SJSA1 (cell line): ENCODE data around the gene TNS1. TPM values are rescaled to one million over a fixed set of nuclear protein-coding genes. Genes with fewer than 3 reads are reported as not detected.

Source experiments
- DNase-seq, 2 experiments: peaks; one replicate each; pipeline ENCODE4 v3.0.0-alpha.2; 2015 to 2020; ENCODE audit warnings: low spot score in 2 of 2, low read depth in 1 of 2
- H3K27ac ChIP-seq: fragments of 250-450 bp; sonication (Bioruptor Pico); 2 replicates; pipeline ENCODE4 v1.5.1; 2020; ENCODE audit warnings: mild to moderate bottlenecking, moderate library complexity
- H3K27me3 ChIP-seq: fragments of 250-450 bp; sonication (Bioruptor Pico); replicated peaks from 2 replicates; pipeline ENCODE4 v1.5.1; 2020; ENCODE audit warnings: mild to moderate bottlenecking, moderate library complexity
- H3K36me3 ChIP-seq: fragments of 250-450 bp; sonication (Bioruptor Pico); 2 replicates; pipeline ENCODE4 v1.5.1; 2020; ENCODE audit warnings: mild to moderate bottlenecking
- H3K4me1 ChIP-seq: fragments of 250-450 bp; sonication (Bioruptor Pico); replicated peaks from 2 replicates; pipeline ENCODE4 v1.6.1; 2021; ENCODE audit warnings: mild to moderate bottlenecking
- H3K4me3 ChIP-seq: fragments of 250-450 bp; sonication (Bioruptor Pico); 2 replicates; pipeline ENCODE4 v1.5.1; 2020; ENCODE audit warnings: mild to moderate bottlenecking
- H3K9me3 ChIP-seq: fragments of 250-450 bp; sonication (Bioruptor Pico); replicated peaks from 2 replicates; pipeline ENCODE4 v1.5.1; 2020; ENCODE audit warnings: mild to moderate bottlenecking
- total RNA-seq: library from RNA; depleted of rRNA; stranded (reverse); fragments of >200 nt; shearing (Covaris generic); gene quantifications from 2 replicates; pipeline ENCODE4 v1.2.3, GENCODE V29; 2014

TNS1 gene
- total RNA-seq, 1 experiment from 2014 or later = 9.8 TPM

DNA sequence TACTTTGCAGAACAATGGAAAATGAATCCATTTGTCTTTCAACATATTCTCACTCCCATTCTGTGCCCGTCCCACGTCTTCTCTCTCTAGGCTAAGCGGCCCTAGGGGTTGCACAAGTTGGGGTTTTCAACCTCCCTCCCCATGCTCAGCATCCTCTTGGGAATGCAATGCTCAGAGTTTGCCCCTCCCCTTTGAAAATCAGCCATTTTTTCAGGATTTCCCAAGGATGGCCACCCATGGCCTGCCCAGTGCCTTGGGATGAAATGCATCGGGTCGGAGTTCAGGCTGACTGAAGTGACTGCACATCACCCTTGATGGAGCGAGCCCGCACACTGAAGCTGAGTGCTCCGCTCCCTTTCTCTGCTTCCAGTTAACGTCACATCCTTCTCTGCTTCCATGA is 87.9 kb downstream of the TNS1 start:
- no peak for DNase-seq
- no peaks in the 10 kb centered on the region for H3K27me3 ChIP-seq
- H3K4me1 ChIP-seq = peaks cover 54% of the 10 kb centered on the region
- H3K9me3 ChIP-seq = no peaks in the 10 kb centered on the region
- H3K4me3 ChIP-seq = no peak overlapping the region
- H3K36me3 ChIP-seq = peaks cover 6% of the 10 kb centered on the region
- H3K27ac ChIP-seq = peak overlapping the region; percentile 75

GRCh38 chr2:217914078-217914477 is 88.7 kb downstream of the TNS1 start:
- Histone ChIP-seq H3K9me3 (no peaks in the 10 kb centered on the region), H3K36me3 (no peaks in the 10 kb centered on the region; the same call in 1 of the 2 replicates), H3K27ac (no peak overlapping the region), H3K27me3 (no peaks in the 10 kb centered on the region), H3K4me3 (no peak overlapping the region), H3K4me1 (peaks cover 46% of the 10 kb centered on the region)
- DNase-seq = no peak

- no peaks in the 10 kb centered on the region; the same call in 1 of the 2 replicates for H3K36me3 ChIP-seq
- no peaks in the 10 kb centered on the region for H3K9me3 ChIP-seq
- no peak for DNase-seq
- H3K27ac ChIP-seq = no peak overlapping the region
- no peak overlapping the region for H3K4me3 ChIP-seq
- H3K27me3 ChIP-seq = no peaks in the 10 kb centered on the region
- H3K4me1 ChIP-seq = peaks cover 40% of the 10 kb centered on the region
Observed at GRCh38 chr2:217913436-217913835, 89.4 kb downstream of the TNS1 start.

GRCh38 chr2:217912098-217913024 is 90.4 kb downstream of the TNS1 start:
- peaks cover 31% of the 10 kb centered on the region for H3K4me1 ChIP-seq
- H3K27me3 ChIP-seq = no peaks in the 10 kb centered on the region
- H3K9me3 ChIP-seq = no peaks in the 10 kb centered on the region
- H3K4me3 ChIP-seq = no peak overlapping the region
- H3K36me3 ChIP-seq = no peaks in the 10 kb centered on the region; the same call in 1 of the 2 replicates
- DNase-seq = no peak
- H3K27ac ChIP-seq = no peak overlapping the region

- Histone ChIP-seq H3K27me3 (no peaks in the 10 kb centered on the region), H3K27ac (no peak overlapping the region), H3K4me3 (no peak overlapping the region), H3K36me3 (no peaks in the 10 kb centered on the region; the same call in 1 of the 2 replicates), H3K9me3 (no peaks in the 10 kb centered on the region), H3K4me1 (peaks cover 22% of the 10 kb centered on the region)
- DNase-seq = no peak
Observed at GRCh38 chr2:217911283-217912097, 91.3 kb downstream of the TNS1 start.

- no peak overlapping the region for H3K27ac ChIP-seq
- DNase-seq = no peak
- peaks cover 15% of the 10 kb centered on the region for H3K4me1 ChIP-seq
- no peaks in the 10 kb centered on the region; the same call in 1 of the 2 replicates for H3K36me3 ChIP-seq
- no peaks in the 10 kb centered on the region for H3K27me3 ChIP-seq
- no peak overlapping the region for H3K4me3 ChIP-seq
- no peaks in the 10 kb centered on the region for H3K9me3 ChIP-seq
Observed at GRCh38 chr2:217910875-217911212, 92.0 kb downstream of the TNS1 start.

DNA sequence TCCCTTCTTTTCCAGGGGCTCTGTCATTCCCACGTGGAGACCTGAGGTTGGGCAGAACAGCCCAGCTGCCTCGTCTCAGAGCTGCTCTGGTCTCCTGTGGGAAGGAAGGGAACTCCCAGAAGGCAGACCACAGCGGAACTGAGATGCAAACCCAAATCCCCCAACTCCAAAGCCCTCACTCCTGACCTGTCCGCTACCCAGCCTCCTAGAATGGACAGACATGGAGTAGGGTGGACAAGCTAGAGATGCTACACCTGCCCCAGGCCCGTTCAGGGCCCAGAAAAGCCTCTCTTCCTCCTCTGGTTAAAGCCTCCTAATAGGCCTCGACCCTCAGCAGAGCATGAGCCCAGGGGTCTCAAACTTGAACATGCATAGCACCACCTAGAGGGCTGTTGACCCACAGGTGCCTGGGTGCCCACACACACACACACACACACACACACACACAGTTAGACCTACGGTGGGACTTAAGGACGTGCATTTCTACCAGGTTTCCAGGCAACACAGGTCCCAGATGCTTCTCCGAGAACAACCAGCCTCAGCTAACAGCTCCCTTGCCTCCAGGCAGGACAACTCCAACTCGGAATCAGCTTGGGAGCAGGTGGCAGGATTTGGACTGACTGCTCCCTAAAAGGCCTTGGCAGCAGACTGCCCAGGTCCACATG is 93.5 kb downstream of the TNS1 start:
- no peak overlapping the region for H3K4me3 ChIP-seq
- H3K27ac ChIP-seq = no peak overlapping the region
- no peaks in the 10 kb centered on the region for H3K27me3 ChIP-seq
- H3K4me1 ChIP-seq = peaks cover 3% of the 10 kb centered on the region; the same call in 1 of the 2 replicates
- H3K36me3 ChIP-seq = peaks cover 4% of the 10 kb centered on the region
- H3K9me3 ChIP-seq = no peaks in the 10 kb centered on the region
- DNase-seq = no peak

GRCh38 chr2:217908544-217908943 is 94.3 kb downstream of the TNS1 start:
- no peak overlapping the region for H3K4me3 ChIP-seq
- H3K36me3 ChIP-seq = peaks cover 6% of the 10 kb centered on the region
- no peaks in the 10 kb centered on the region for H3K9me3 ChIP-seq
- no peak overlapping the region for H3K27ac ChIP-seq
- H3K4me1 ChIP-seq = peaks cover 3% of the 10 kb centered on the region; the same call in 1 of the 2 replicates
- no peak for DNase-seq
- H3K27me3 ChIP-seq = no peaks in the 10 kb centered on the region

DNA sequence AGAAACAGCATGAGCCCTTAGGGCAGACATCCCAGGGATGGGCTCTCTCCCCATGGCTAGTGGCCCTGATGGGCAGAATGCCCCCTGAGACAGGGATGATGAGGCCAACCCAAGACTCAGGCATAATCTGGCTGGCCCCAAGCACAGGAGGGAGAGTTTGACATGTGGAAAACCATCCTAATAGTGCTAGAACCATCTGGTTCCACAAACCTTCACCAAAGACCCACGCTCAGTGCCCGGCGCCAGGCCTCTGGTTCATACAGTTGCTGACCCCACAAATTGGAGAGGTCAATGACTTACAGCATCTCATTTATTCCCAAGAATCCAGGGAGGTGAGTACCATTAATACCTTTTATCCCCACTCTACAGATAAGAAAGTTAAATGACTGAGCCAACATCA is 95.5 kb downstream of the TNS1 start:
- Histone ChIP-seq H3K27me3 (no peaks in the 10 kb centered on the region), H3K27ac (no peak overlapping the region), H3K36me3 (peaks cover 6% of the 10 kb centered on the region), H3K4me3 (no peak overlapping the region), H3K9me3 (no peaks in the 10 kb centered on the region), H3K4me1 (peaks cover 12% of the 10 kb centered on the region)
- no peak for DNase-seq

GRCh38 chr2:217906798-217907197 is 96.0 kb downstream of the TNS1 start:
- Histone ChIP-seq H3K36me3 (peaks cover 6% of the 10 kb centered on the region), H3K4me3 (no peak overlapping the region), H3K9me3 (no peaks in the 10 kb centered on the region), H3K27me3 (no peaks in the 10 kb centered on the region), H3K27ac (no peak overlapping the region), H3K4me1 (peaks cover 17% of the 10 kb centered on the region)
- no peak for DNase-seq

DNA sequence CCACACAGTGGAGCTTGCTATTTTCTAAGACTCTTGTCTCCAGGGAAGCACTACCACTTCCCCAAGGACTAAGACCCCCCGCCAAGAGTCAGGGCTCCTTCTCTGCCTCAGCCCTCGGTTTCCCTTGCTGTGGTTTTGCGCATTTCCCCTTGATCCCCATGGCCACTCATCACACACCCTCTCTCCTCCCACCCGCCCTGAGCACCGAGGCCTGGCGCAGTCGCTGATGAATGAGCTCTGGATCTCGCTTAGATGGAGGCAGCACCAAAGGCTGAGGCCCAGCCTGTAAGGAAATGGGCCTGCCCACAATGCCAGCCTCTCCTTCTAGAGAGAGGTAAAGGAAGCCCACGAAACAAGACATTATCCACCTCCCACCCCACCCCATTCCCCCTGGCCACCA is 96.9 kb downstream of the TNS1 start:
- peaks cover 8% of the 10 kb centered on the region for H3K36me3 ChIP-seq
- H3K4me1 ChIP-seq = peaks cover 20% of the 10 kb centered on the region
- H3K27ac ChIP-seq = no peak overlapping the region

DNA sequence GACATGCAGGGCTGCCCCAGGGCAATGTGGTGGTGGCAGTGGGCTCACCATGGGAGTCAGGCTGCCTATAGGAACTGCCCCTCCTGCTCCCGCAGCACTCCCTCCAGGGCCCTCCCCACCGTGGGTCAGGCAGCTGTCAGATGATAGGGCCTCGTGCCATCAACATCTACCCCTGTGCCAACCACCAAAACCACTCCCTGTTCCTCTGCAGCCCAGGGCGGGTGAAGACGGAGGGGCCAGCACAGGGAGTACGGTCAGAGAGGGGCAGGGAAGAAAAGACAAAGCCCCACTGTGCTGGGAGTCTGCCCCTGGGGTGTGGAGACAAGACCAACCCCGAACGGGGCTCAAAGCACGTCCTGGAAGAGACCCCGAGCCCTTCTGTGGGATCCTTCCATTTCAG is 97.4 kb downstream of the TNS1 start:
- no peak overlapping the region for H3K27ac ChIP-seq
- H3K4me3 ChIP-seq = no peak overlapping the region
- peaks cover 20% of the 10 kb centered on the region for H3K4me1 ChIP-seq
- DNase-seq = no peak
- H3K9me3 ChIP-seq = no peaks in the 10 kb centered on the region
- H3K36me3 ChIP-seq = peaks cover 8% of the 10 kb centered on the region
- H3K27me3 ChIP-seq = no peaks in the 10 kb centered on the region

More for the DNA sequence above, 96.9 kb downstream of the TNS1 start:
- H3K27me3 ChIP-seq = no peaks in the 10 kb centered on the region
- no peaks in the 10 kb centered on the region for H3K9me3 ChIP-seq
- DNase-seq = no peak
- H3K4me3 ChIP-seq = no peak overlapping the region

GRCh38 chr2:217904614-217904965 is 98.2 kb downstream of the TNS1 start:
- no peaks in the 10 kb centered on the region for H3K9me3 ChIP-seq
- peaks cover 20% of the 10 kb centered on the region for H3K4me1 ChIP-seq
- no peak overlapping the region for H3K4me3 ChIP-seq
- no peak for DNase-seq
- no peaks in the 10 kb centered on the region for H3K27me3 ChIP-seq
- no peak overlapping the region for H3K27ac ChIP-seq
- H3K36me3 ChIP-seq = peaks cover 8% of the 10 kb centered on the region
